Heart right ventricle (tissue), 16 donors: ENCODE measurements around the gene THSD8. TPM values are rescaled to one million over a fixed set of nuclear protein-coding genes. Genes with fewer than 3 reads are reported as not detected.
A peak's percentile ranks its signal among the peaks of the same experiment; 100 is the strongest.

Experiments used
- ATAC-seq, 8 donors: fragments of 200-7000 bp; cut with Tn5 transposase; one replicate each; pipeline ENCODE4 v1.9.1; 2020; ENCODE audit warnings: mild to moderate bottlenecking in 8 of 8, moderate library complexity in 8 of 8, moderate number of reproducible peaks in 1 of 8
- DNase-seq, 2 donors: peaks; one replicate each; pipeline ENCODE4 v3.0.0-alpha.2; 2020
- H3K27ac ChIP-seq, 10 donors: fragments of 200-600 bp; sonication (generic) in 2 of 10; one replicate each; pipeline versions ENCODE4 v1.5.0 to v1.8.0; 2020 to 2022; ENCODE audit warnings: mild to moderate bottlenecking in 3 of 10
- H3K27me3 ChIP-seq, 7 donors: fragments of 200-600 bp; one replicate each; pipeline ENCODE4 v1.8.0; 2021 to 2022; ENCODE audit warnings: mild to moderate bottlenecking in 2 of 7
- H3K36me3 ChIP-seq, 9 donors: fragments of 200-600 bp; sonication (generic) in 1 of 9; one replicate each; pipeline versions ENCODE4 v1.5.0 to v1.8.0; 2020 to 2022; ENCODE audit warnings: mild to moderate bottlenecking in 2 of 9
- H3K4me1 ChIP-seq, 9 donors: fragments of 200-600 bp; sonication (generic) in 1 of 9; one replicate each; pipeline versions ENCODE4 v1.5.0 to v1.8.0; 2020 to 2022; ENCODE audit warnings: mild to moderate bottlenecking in 4 of 9
- H3K4me3 ChIP-seq, 10 donors: fragments of 200-600 bp; sonication (generic) in 2 of 10; one replicate each; pipeline versions ENCODE4 v1.5.0 to v1.8.0; 2020 to 2022; ENCODE audit warnings: mild to moderate bottlenecking in 7 of 10, moderate library complexity in 2 of 10
- H3K9me3 ChIP-seq, 11 donors: fragments of 200-600 bp in 10 of 11; sonication (generic) in 2 of 11; one replicate each; pipeline versions ENCODE4 v1.5.0 to v1.8.0; 2013 to 2022; ENCODE audit warnings: mild to moderate bottlenecking in 2 of 11, control low read depth in 1 of 11, moderate library complexity in 1 of 11
- CTCF ChIP-seq, 9 donors: fragments of 200-600 bp; sonication (generic) in 2 of 9; IDR thresholded peaks; one replicate each; pipeline versions ENCODE4 v1.5.0 to v1.8.0; 2021 to 2022; ENCODE audit warnings: antibody characterized with exemption in 9 of 9, mild to moderate bottlenecking in 5 of 9, moderate library complexity in 1 of 9
- WGBS, 2 donors: extraction: QIAGEN DNeasy Blood & Tissue Kit; methylation state at CpG; one replicate each; pipeline ENCODE4 v1.1.7; 2013; ENCODE audit warnings: inconsistent platforms in 1 of 2; 5-methylcytosine and 5-hydroxymethylcytosine counted together
- intact Hi-C, 10 donors: fragments of 100-400 bp; cut with DNase I; formaldehyde crosslinking; loops; one replicate each; pipeline versions ENCODE4 v1.11.1 to v1.14.2; 2022
- long read RNA-seq, 3 donors: library from polyadenylated mRNA; unstranded; transcript quantifications; one replicate each; pipeline ENCODE4 v2.0.0, GENCODE V29; 2020 to 2021
- polyA plus RNA-seq, 2 donors: library from polyadenylated mRNA; stranded (reverse); fragments of 200-250 nt; gene quantifications; one replicate each; pipeline ENCODE4 v1.2.3, GENCODE V29; 2013
- total RNA-seq, 10 donors: library from RNA; stranded (reverse); fragmentation: NEBNext Ultra II Directional in 3 of 10; extraction: Animal tissue kit (Norgen Biotek cat#: 25700) in 3 of 10; gene quantifications; one replicate each; pipeline versions ENCODE4 v1.2.1 to v1.2.4, GENCODE V29; 2021 to 2023
- donor health status: Arrhythmogenic right ventricular cardiomyopathy.
- donor health status: ischemic (EF 13 %, LVEDD 7.1; RV severe dilation, severe dysfunction).
- donor health status: healthy with polysubstance abuse.
- donor health status: DM: no; HTN: yes; CAD: no.
- donor health status: DM: no; HTN: no; CAD: no.
- donor health status: ischemic (EF 25% LVEDD 6.9; RV normal size, moderate dysfunction).
- donor health status: ischemic (EF 25% LVEDD 5.7; RV mildly dilated, moderate dysfunction).
- donor health status: healthy.
- donor health status: DM: yes; HTN: yes; CAD: no.
- donor health status: Ischemic cardiomyopathy.
- donor health status: ischemic (EF 35%, LVEDD 5.7; RV mildly dilated, moderate dysfunction).
- donor health status: nonischemic (EF 11% LVEDD 7.7; RV severe dilation, severe dysfunction).
- donor health status: DM: yes; HTN: yes; CAD: no.
- donor health status: PGD.
- donor health status: ischemic (EF 29% LVEDD 5.4; RV normal size, mild dysfunction).
- donor health status: nonischemic (EF 23%, LVEDD 6.1; RV moderate dilation, normal function).

THSD8 gene
- total RNA-seq (1 to 10 TPM in 9 of 10 donors, under 1 TPM in 1; 0.72 to 4.8 (median 2.4) TPM), polyA plus RNA-seq (1 to 10 TPM; 2.7 to 3.8 TPM)
- long read RNA-seq, donor 1, partial matches to known transcripts = 0 of 1 reads
- long read RNA-seq, donor 1, other reads (novel, unspliced or antisense) = 1 of 1 reads
- long read RNA-seq, donor 2 = 0 reads
- long read RNA-seq, donor 3 = 0 reads

GRCh38 chr19:12801466-12802266 is at the start of gene THSD8, which contains the start of gene PRDX2:
THSD8 (plus strand) TSS chr19:12802069; CDS start chr19:12802072, 3 bp downstream.
PRDX2 (minus strand) TSS chr19:12801800; CDS start chr19:12801261, 539 bp downstream.
- H3K9me3 ChIP-seq = no peaks in the 10 kb centered on the region
- H3K4me3 ChIP-seq = peak within 1 kb of the TSS; percentile 69 to 97 (median 92)
- DNase-seq (peak; percentile 76 to 86), ATAC-seq (peak; percentile 82 to 90 (median 86))
- H3K27me3 ChIP-seq = peaks cover 0 to 12% (median 0%) of the 10 kb centered on the region in 7 donors
- WGBS, 2 donors = 0 to 1% methylated on average over 78 of the region's 78 CpGs
- H3K27ac ChIP-seq = peak within 1 kb of the TSS; percentile 62 to 95 (median 90)
- intact Hi-C loops = loop anchor here in 3 of 10 donors (5.0 to 10.0 kb wide), 2 partner anchors 34 to 97 kb away; no protein-coding TSS in a partner anchor
- TF ChIP-seq CTCF (IDR thresholded peaks at IDR 0.05) = no peak
- H3K36me3 ChIP-seq = peaks cover 0 to 41% (median 15%) of the 10 kb centered on the region in 9 donors
- H3K4me1 ChIP-seq = peaks cover 3 to 37% (median 26%) of the 10 kb centered on the region in 9 donors

GRCh38 chr19:12754465-12755196 is 47.2 kb upstream of the THSD8 start:
- WGBS, 2 donors = 66% methylated on average over 50 of the region's 50 CpGs
- intact Hi-C loops = loop anchor here in 3 of 10 donors (5.0 kb wide), 3 partner anchors 37 to 93 kb away; no protein-coding TSS in a partner anchor
- Histone ChIP-seq H3K36me3 (no peaks in the 10 kb centered on the region), H3K27me3 (peaks cover 0 to 42% (median 26%) of the 10 kb centered on the region in 7 donors), H3K27ac (no peak overlapping the region), H3K4me3 (no peak overlapping the region), H3K4me1 (peaks cover 0 to 13% (median 11%) of the 10 kb centered on the region in 9 donors), H3K9me3 (no peaks in the 10 kb centered on the region)
- no peak for ATAC-seq
- TF ChIP-seq CTCF (IDR thresholded peaks at IDR 0.05) = no peak
- DNase-seq = no peak

- intact Hi-C loops = loop anchor here in 3 of 10 donors (5.0 kb wide), 3 partner anchors 39 to 91 kb away; no protein-coding TSS in a partner anchor
- H3K9me3 ChIP-seq = no peaks in the 10 kb centered on the region
- TF ChIP-seq CTCF (IDR thresholded peaks at IDR 0.05) = no peak
- no peak overlapping the region for H3K4me3 ChIP-seq
- WGBS, 2 donors = 78 to 82% methylated on average over 19 of the region's 19 CpGs
- H3K27ac ChIP-seq = no peak overlapping the region
- peaks cover 0 to 26% (median 9%) of the 10 kb centered on the region in 7 donors for H3K27me3 ChIP-seq
- DNase-seq (no peak), ATAC-seq (no peak)
- peaks cover 0 to 2% (median 0%) of the 10 kb centered on the region in 9 donors for H3K36me3 ChIP-seq
- H3K4me1 ChIP-seq = peaks cover 0 to 19% (median 11%) of the 10 kb centered on the region in 9 donors
Observed at GRCh38 chr19:12756150-12756883, 45.6 kb upstream of the THSD8 start.
